Measurements from ENCODE around the gene PTPRK.

Gene PTPRK

GRCh38 chr6:128098000-128098581, 422.3 kb downstream of the PTPRK start:
- Histone ChIP-seq H3K4me3 (ENCODE audit: low read depth in 1 of 5, low read length in 5 of 5) (no peak overlapping the region), H3K36me3 (ENCODE audit: control insufficient read depth in 5 of 5, insufficient read depth in 5 of 5, low read length in 5 of 5) (no peaks in the 10 kb centered on the region), H3K27ac (ENCODE audit: low read depth, low read length) (no peak overlapping the region), H3K9ac (ENCODE audit: low read length in 5 of 5) (no peak overlapping the region), H3K27me3 (ENCODE audit: control insufficient read depth in 5 of 5, insufficient read depth in 4 of 5, low read length in 5 of 5) (no peaks in the 10 kb centered on the region), H3K9me3 (ENCODE audit: control insufficient read depth in 5 of 5, low read length in 5 of 5) (no peaks in the 10 kb centered on the region), H3K4me1 (ENCODE audit: control insufficient read depth in 5 of 5, insufficient read depth in 5 of 5, low read length in 5 of 5) (no peaks in the 10 kb centered on the region)

GRCh38 chr6:128097009-128097408, 423.4 kb downstream of the PTPRK start:
- Histone ChIP-seq H3K27ac (ENCODE audit: low read depth, low read length) (no peak overlapping the region), H3K4me3 (ENCODE audit: low read depth in 1 of 5, low read length in 5 of 5) (no peak overlapping the region), H3K27me3 (ENCODE audit: control insufficient read depth in 5 of 5, insufficient read depth in 4 of 5, low read length in 5 of 5) (no peaks in the 10 kb centered on the region), H3K4me1 (ENCODE audit: control insufficient read depth in 5 of 5, insufficient read depth in 5 of 5, low read length in 5 of 5) (no peaks in the 10 kb centered on the region), H3K9me3 (ENCODE audit: control insufficient read depth in 5 of 5, low read length in 5 of 5) (no peaks in the 10 kb centered on the region), H3K9ac (ENCODE audit: low read length in 5 of 5) (no peak overlapping the region), H3K36me3 (ENCODE audit: control insufficient read depth in 5 of 5, insufficient read depth in 5 of 5, low read length in 5 of 5) (no peaks in the 10 kb centered on the region)

GRCh38 chr6:128095362-128095761, 425.0 kb downstream of the PTPRK start:
- no peak overlapping the region for H3K9ac ChIP-seq (ENCODE audit: low read length in 5 of 5)
- H3K9me3 ChIP-seq (ENCODE audit: control insufficient read depth in 5 of 5, low read length in 5 of 5): no peaks in the 10 kb centered on the region
- H3K27me3 ChIP-seq (ENCODE audit: control insufficient read depth in 5 of 5, insufficient read depth in 4 of 5, low read length in 5 of 5): no peaks in the 10 kb centered on the region
- no peak overlapping the region for H3K27ac ChIP-seq (ENCODE audit: low read depth, low read length)
- H3K36me3 ChIP-seq (ENCODE audit: control insufficient read depth in 5 of 5, insufficient read depth in 5 of 5, low read length in 5 of 5): no peaks in the 10 kb centered on the region
- no peaks in the 10 kb centered on the region for H3K4me1 ChIP-seq (ENCODE audit: control insufficient read depth in 5 of 5, insufficient read depth in 5 of 5, low read length in 5 of 5)
- H3K4me3 ChIP-seq (ENCODE audit: low read depth in 1 of 5, low read length in 5 of 5): no peak overlapping the region

DNA sequence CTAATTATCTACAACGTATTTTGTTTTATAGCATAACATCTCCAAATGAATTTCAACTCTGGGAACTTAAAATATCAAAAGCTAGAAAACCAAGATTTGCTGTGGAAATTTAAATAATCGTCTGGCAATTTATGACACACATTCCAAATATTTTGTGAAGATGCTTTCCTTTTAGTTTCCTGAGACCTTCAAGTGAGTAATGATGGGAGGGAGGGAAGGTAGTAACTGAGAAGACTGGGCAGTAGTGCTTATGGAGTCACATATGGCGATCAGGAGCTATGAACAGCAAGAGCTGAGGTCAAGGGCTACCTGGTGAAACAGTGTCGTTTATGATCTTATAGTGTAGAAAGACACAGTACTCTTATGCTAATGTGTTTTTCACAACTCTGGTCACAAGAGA, 441.4 kb downstream of the PTPRK start:
- Histone ChIP-seq H3K4me1 (ENCODE audit: control insufficient read depth in 5 of 5, insufficient read depth in 5 of 5, low read length in 5 of 5) (no peaks in the 10 kb centered on the region), H3K36me3 (ENCODE audit: control insufficient read depth in 5 of 5, insufficient read depth in 5 of 5, low read length in 5 of 5) (peaks cover 0 to 11% (median 0%) of the 10 kb centered on the region in 5 donors), H3K27ac (ENCODE audit: low read depth, low read length) (no peak overlapping the region), H3K9me3 (ENCODE audit: control insufficient read depth in 5 of 5, low read length in 5 of 5) (no peaks in the 10 kb centered on the region), H3K27me3 (ENCODE audit: control insufficient read depth in 5 of 5, insufficient read depth in 4 of 5, low read length in 5 of 5) (no peaks in the 10 kb centered on the region), H3K9ac (ENCODE audit: low read length in 5 of 5) (no peak overlapping the region), H3K4me3 (ENCODE audit: low read depth in 1 of 5, low read length in 5 of 5) (no peak overlapping the region)

- Histone ChIP-seq H3K27me3 (ENCODE audit: control insufficient read depth in 5 of 5, insufficient read depth in 4 of 5, low read length in 5 of 5) (no peaks in the 10 kb centered on the region), H3K9me3 (ENCODE audit: control insufficient read depth in 5 of 5, low read length in 5 of 5) (no peaks in the 10 kb centered on the region), H3K4me1 (ENCODE audit: control insufficient read depth in 5 of 5, insufficient read depth in 5 of 5, low read length in 5 of 5) (no peaks in the 10 kb centered on the region), H3K9ac (ENCODE audit: low read length in 5 of 5) (no peak overlapping the region), H3K27ac (ENCODE audit: low read depth, low read length) (no peak overlapping the region), H3K4me3 (ENCODE audit: low read depth in 1 of 5, low read length in 5 of 5) (no peak overlapping the region), H3K36me3 (ENCODE audit: control insufficient read depth in 5 of 5, insufficient read depth in 5 of 5, low read length in 5 of 5) (peaks cover 0 to 11% (median 0%) of the 10 kb centered on the region in 5 donors)
Observed at GRCh38 chr6:128078276-128078675, 442.1 kb downstream of the PTPRK start.

- Histone ChIP-seq H3K4me3 (ENCODE audit: low read depth in 1 of 5, low read length in 5 of 5) (no peak overlapping the region), H3K36me3 (ENCODE audit: control insufficient read depth in 5 of 5, insufficient read depth in 5 of 5, low read length in 5 of 5) (peaks cover 0 to 8% (median 0%) of the 10 kb centered on the region in 5 donors), H3K9me3 (ENCODE audit: control insufficient read depth in 5 of 5, low read length in 5 of 5) (no peaks in the 10 kb centered on the region), H3K27ac (ENCODE audit: low read depth, low read length) (no peak overlapping the region), H3K27me3 (ENCODE audit: control insufficient read depth in 5 of 5, insufficient read depth in 4 of 5, low read length in 5 of 5) (no peaks in the 10 kb centered on the region), H3K4me1 (ENCODE audit: control insufficient read depth in 5 of 5, insufficient read depth in 5 of 5, low read length in 5 of 5) (no peaks in the 10 kb centered on the region), H3K9ac (ENCODE audit: low read length in 5 of 5) (no peak overlapping the region)
Observed at GRCh38 chr6:128076843-128077242, 443.6 kb downstream of the PTPRK start.

DNA sequence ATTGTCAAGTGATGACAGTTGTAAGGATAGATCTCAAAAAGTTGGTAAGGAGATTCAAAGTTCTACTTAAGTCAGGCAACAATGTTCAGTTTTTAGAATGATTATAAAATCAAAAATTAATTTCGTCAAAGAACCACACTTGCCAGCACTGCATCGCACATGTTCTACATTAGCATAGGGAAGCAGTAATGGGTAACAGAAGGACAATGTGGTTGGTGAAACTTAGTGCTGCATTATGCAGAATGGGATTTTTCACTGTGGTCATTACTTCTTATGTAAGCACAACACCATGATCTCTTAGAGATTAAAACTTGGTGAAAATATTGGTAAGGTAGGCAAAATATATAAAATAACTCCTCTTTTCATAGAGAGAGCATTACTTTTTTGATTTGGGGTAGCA, 445.8 kb downstream of the PTPRK start:
- Histone ChIP-seq H3K9me3 (ENCODE audit: control insufficient read depth in 5 of 5, low read length in 5 of 5) (no peaks in the 10 kb centered on the region), H3K27me3 (ENCODE audit: control insufficient read depth in 5 of 5, insufficient read depth in 4 of 5, low read length in 5 of 5) (no peaks in the 10 kb centered on the region), H3K27ac (ENCODE audit: low read depth, low read length) (no peak overlapping the region), H3K4me1 (ENCODE audit: control insufficient read depth in 5 of 5, insufficient read depth in 5 of 5, low read length in 5 of 5) (no peaks in the 10 kb centered on the region), H3K36me3 (ENCODE audit: control insufficient read depth in 5 of 5, insufficient read depth in 5 of 5, low read length in 5 of 5) (peaks cover 0 to 8% (median 0%) of the 10 kb centered on the region in 5 donors), H3K9ac (ENCODE audit: low read length in 5 of 5) (no peak overlapping the region), H3K4me3 (ENCODE audit: low read depth in 1 of 5, low read length in 5 of 5) (no peak overlapping the region)

DNA sequence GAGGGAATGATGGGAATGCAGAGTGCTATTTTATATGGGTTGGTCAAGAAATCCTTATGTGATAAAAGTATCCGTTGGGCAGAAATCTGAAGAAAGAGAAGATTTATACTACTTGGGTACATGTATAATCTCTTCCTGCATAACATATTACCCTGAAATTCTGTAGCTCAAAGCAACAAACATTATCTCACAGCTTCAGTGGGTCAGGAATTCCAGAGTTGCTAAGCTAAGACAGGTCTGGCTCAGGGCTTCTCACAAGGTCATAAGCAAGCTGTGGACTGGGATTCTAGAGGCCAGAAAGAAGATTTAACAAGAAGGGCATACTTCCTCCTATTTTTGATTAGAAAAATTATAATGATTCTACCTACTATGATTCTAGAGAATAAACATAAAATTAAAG, 447.0 kb downstream of the PTPRK start:
- H3K9ac ChIP-seq (ENCODE audit: low read length in 5 of 5): no peak overlapping the region
- no peak overlapping the region for H3K27ac ChIP-seq (ENCODE audit: low read depth, low read length)
- H3K36me3 ChIP-seq (ENCODE audit: control insufficient read depth in 5 of 5, insufficient read depth in 5 of 5, low read length in 5 of 5): peaks cover 0 to 4% (median 0%) of the 10 kb centered on the region in 5 donors
- no peaks in the 10 kb centered on the region for H3K27me3 ChIP-seq (ENCODE audit: control insufficient read depth in 5 of 5, insufficient read depth in 4 of 5, low read length in 5 of 5)
- H3K9me3 ChIP-seq (ENCODE audit: control insufficient read depth in 5 of 5, low read length in 5 of 5): no peaks in the 10 kb centered on the region
- no peak overlapping the region for H3K4me3 ChIP-seq (ENCODE audit: low read depth in 1 of 5, low read length in 5 of 5)
- no peaks in the 10 kb centered on the region for H3K4me1 ChIP-seq (ENCODE audit: control insufficient read depth in 5 of 5, insufficient read depth in 5 of 5, low read length in 5 of 5)

DNA sequence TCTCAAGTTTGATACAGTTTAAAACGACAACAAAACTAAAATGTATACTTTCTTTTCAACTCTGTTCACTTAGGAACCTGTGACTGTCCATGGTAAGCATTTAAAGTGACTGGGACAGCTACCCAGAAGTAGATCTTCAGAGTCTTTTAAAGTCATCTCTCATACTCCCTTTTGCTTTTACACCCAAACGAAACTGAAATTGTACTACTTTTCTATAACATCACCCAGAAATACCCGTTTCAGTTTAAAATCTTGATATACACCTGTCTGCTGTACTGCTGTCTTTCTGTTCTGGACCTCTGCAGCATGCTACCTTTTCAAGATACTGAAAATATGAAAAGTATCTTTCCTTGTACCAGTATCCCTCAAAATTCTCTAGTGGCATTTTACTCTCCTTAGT, 449.2 kb downstream of the PTPRK start:
- peaks cover 0 to 3% (median 0%) of the 10 kb centered on the region in 5 donors for H3K4me1 ChIP-seq (ENCODE audit: control insufficient read depth in 5 of 5, insufficient read depth in 5 of 5, low read length in 5 of 5)
- H3K27ac ChIP-seq (ENCODE audit: low read depth, low read length): no peak overlapping the region
- H3K27me3 ChIP-seq (ENCODE audit: control insufficient read depth in 5 of 5, insufficient read depth in 4 of 5, low read length in 5 of 5): no peaks in the 10 kb centered on the region
- no peaks in the 10 kb centered on the region for H3K36me3 ChIP-seq (ENCODE audit: control insufficient read depth in 5 of 5, insufficient read depth in 5 of 5, low read length in 5 of 5)
- no peak overlapping the region for H3K4me3 ChIP-seq (ENCODE audit: low read depth in 1 of 5, low read length in 5 of 5)
- H3K9me3 ChIP-seq (ENCODE audit: control insufficient read depth in 5 of 5, low read length in 5 of 5): no peaks in the 10 kb centered on the region
- no peak overlapping the region for H3K9ac ChIP-seq (ENCODE audit: low read length in 5 of 5)

DNA sequence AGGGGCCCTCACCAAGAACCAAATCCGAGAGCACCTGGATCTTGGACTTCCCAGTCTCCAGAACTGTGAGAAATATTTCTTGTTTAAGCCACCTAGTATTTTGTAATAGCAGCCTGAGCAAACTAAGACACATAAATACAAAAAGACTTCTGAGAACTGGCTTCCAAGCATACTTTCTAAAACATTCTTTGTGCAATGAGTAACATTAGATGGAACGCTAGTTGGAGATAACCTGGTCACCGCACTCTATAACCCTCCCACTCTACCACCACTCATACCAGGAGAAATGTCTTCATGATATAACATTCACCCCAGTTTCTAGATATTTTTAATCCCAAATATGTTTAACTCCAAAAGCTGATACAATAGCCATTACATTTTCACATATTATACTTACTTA, 450.0 kb downstream of the PTPRK start:
- H3K4me3 ChIP-seq (ENCODE audit: low read depth in 1 of 5, low read length in 5 of 5): no peak overlapping the region
- H3K4me1 ChIP-seq (ENCODE audit: control insufficient read depth in 5 of 5, insufficient read depth in 5 of 5, low read length in 5 of 5): peaks cover 0 to 3% (median 0%) of the 10 kb centered on the region in 5 donors
- no peaks in the 10 kb centered on the region for H3K27me3 ChIP-seq (ENCODE audit: control insufficient read depth in 5 of 5, insufficient read depth in 4 of 5, low read length in 5 of 5)
- H3K9ac ChIP-seq (ENCODE audit: low read length in 5 of 5): no peak overlapping the region
- H3K36me3 ChIP-seq (ENCODE audit: control insufficient read depth in 5 of 5, insufficient read depth in 5 of 5, low read length in 5 of 5): no peaks in the 10 kb centered on the region
- H3K9me3 ChIP-seq (ENCODE audit: control insufficient read depth in 5 of 5, low read length in 5 of 5): no peaks in the 10 kb centered on the region
- no peak overlapping the region for H3K27ac ChIP-seq (ENCODE audit: low read depth, low read length)

- no peaks in the 10 kb centered on the region for H3K9me3 ChIP-seq (ENCODE audit: control insufficient read depth in 5 of 5, low read length in 5 of 5)
- no peaks in the 10 kb centered on the region for H3K27me3 ChIP-seq (ENCODE audit: control insufficient read depth in 5 of 5, insufficient read depth in 4 of 5, low read length in 5 of 5)
- H3K4me3 ChIP-seq (ENCODE audit: low read depth in 1 of 5, low read length in 5 of 5): no peak overlapping the region
- no peak overlapping the region for H3K27ac ChIP-seq (ENCODE audit: low read depth, low read length)
- no peak overlapping the region for H3K9ac ChIP-seq (ENCODE audit: low read length in 5 of 5)
- H3K36me3 ChIP-seq (ENCODE audit: control insufficient read depth in 5 of 5, insufficient read depth in 5 of 5, low read length in 5 of 5): no peaks in the 10 kb centered on the region
- H3K4me1 ChIP-seq (ENCODE audit: control insufficient read depth in 5 of 5, insufficient read depth in 5 of 5, low read length in 5 of 5): peaks cover 0 to 3% (median 0%) of the 10 kb centered on the region in 5 donors
Observed at GRCh38 chr6:128069188-128069587, 451.2 kb downstream of the PTPRK start.

Measured in subcutaneous abdominal adipose tissue (tissue), 5 donors.